Lung (tissue), 12 donors: Measurements from ENCODE around the gene BICC1. TPM values are rescaled to one million over a fixed set of nuclear protein-coding genes. Genes with fewer than 3 reads are reported as not detected.

ENCODE experiments used
- ATAC-seq: fragments of 200-7000 bp; cut with Tn5 transposase; one replicate; pipeline ENCODE4 v1.9.1; 2020; ENCODE audit warnings: moderate number of reproducible peaks; ENCODE audit not compliant: insufficient read depth, low FRiP score
- DNase-seq, 3 donors: peaks; one replicate each; pipeline ENCODE4 v3.0.0-alpha.2; 2013 to 2017
- H3K27ac ChIP-seq, 2 donors: one replicate each; pipeline ENCODE4 v1.5.1; 2013; ENCODE audit warnings: mild to moderate bottlenecking in 2 of 2, moderate library complexity in 2 of 2, control low read depth in 1 of 2, inconsistent platforms in 1 of 2, low read depth in 1 of 2, low read length in 1 of 2
- H3K27me3 ChIP-seq, 3 donors: one replicate each; pipeline ENCODE4 v1.5.1; 2013; ENCODE audit warnings: low read length in 2 of 3; ENCODE audit not compliant: control insufficient read depth in 3 of 3, insufficient read depth in 3 of 3
- H3K36me3 ChIP-seq, 4 donors: one replicate each; pipeline ENCODE4 v1.5.1; 2013; ENCODE audit warnings: low read length in 4 of 4, mild to moderate bottlenecking in 1 of 4, moderate library complexity in 1 of 4; ENCODE audit not compliant: control insufficient read depth in 4 of 4, insufficient read depth in 4 of 4
- H3K4me1 ChIP-seq, 5 donors: one replicate each; pipeline ENCODE4 v1.5.1; 2013; ENCODE audit warnings: low read length in 5 of 5, mild to moderate bottlenecking in 2 of 5, moderate library complexity in 1 of 5; ENCODE audit not compliant: control insufficient read depth in 5 of 5, insufficient read depth in 5 of 5
- H3K4me3 ChIP-seq: one replicate; pipeline ENCODE4 v1.5.1; 2013; ENCODE audit warnings: mild to moderate bottlenecking, control low read depth, moderate library complexity
- H3K9ac ChIP-seq, 2 donors: one replicate each; pipeline ENCODE4 v1.5.1; 2013; ENCODE audit warnings: low read length in 2 of 2, control low read depth in 1 of 2; ENCODE audit not compliant: insufficient read depth in 1 of 2
- H3K9me3 ChIP-seq, 4 donors: one replicate each; pipeline ENCODE4 v1.5.1; 2013; ENCODE audit warnings: low read length in 3 of 4, mild to moderate bottlenecking in 1 of 4, moderate library complexity in 1 of 4; ENCODE audit not compliant: control insufficient read depth in 4 of 4, insufficient read depth in 3 of 4
- WGBS, 2 donors: extraction: QIAGEN DNeasy Blood & Tissue Kit; methylation state at CpG; one replicate each; pipeline ENCODE4 v1.1.7; 2013; 5-methylcytosine and 5-hydroxymethylcytosine counted together
- polyA plus RNA-seq, 2 donors: library from polyadenylated mRNA; stranded (reverse); fragments of 200-250 nt; gene quantifications; one replicate each; pipeline ENCODE4 v1.2.1, GENCODE V29; 2013
- total RNA-seq, 2 donors: library from RNA; depleted of rRNA in 1 of 2; stranded (reverse); fragments of >200 nt in 1 of 2; gene quantifications; one replicate each; pipeline ENCODE4 v1.2.1, GENCODE V29; 2014 to 2021
- TF ChIP-seq, protein P1 (sequence below): IDR thresholded peaks from 2 replicates; pipeline ENCODE4 v1.5.1; 2012; ENCODE audit warnings: mild to moderate bottlenecking; ENCODE audit errors: control extremely low read depth, extremely low read depth
- donor health status: control.
- donor health status: control.
- donor health status: Bipolar disorder and iron deficiency.
- donor health status: healthy.
- donor health status: DM: yes; HTN: yes; CAD: no.

Gene BICC1
- total and polyA plus RNA-seq, 4 donors: 2.3 to 43.1 (median 5.9) TPM

DNA sequence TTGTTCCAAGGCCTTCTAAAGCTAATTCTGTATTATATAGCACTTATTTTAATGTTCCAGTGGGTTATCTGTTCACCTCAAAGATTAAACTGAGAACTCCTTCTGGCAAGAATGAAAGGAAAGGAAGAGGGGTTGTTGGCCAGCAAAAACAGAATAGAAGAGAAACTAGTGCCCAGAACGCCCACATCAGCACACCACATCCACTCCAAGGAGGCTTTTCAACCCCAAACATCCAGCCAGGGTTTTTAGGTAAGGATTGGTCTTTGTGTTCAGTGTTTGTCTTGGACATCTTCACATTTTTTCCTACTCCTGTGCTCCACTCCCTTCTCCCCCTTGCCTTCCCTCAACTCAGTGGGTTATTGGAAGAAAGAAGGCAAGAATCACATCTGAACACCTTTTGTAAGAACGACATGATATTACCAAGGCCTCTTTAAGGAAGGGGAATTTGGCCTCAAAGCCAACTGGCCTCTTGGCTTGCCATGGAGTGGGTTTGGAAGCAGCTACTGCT lies 55.8 kb downstream of the BICC1 start:
- no peaks in the 10 kb centered on the region for H3K27me3 ChIP-seq
- H3K27ac ChIP-seq: no peak overlapping the region
- ATAC-seq (no peak), DNase-seq (no peak)
- H3K36me3 ChIP-seq: peaks cover 0 to 3% (median 0%) of the 10 kb centered on the region in 4 donors
- H3K9ac ChIP-seq: no peak overlapping the region
- no peak overlapping the region for H3K4me3 ChIP-seq
- TF ChIP-seq, protein P1, sequence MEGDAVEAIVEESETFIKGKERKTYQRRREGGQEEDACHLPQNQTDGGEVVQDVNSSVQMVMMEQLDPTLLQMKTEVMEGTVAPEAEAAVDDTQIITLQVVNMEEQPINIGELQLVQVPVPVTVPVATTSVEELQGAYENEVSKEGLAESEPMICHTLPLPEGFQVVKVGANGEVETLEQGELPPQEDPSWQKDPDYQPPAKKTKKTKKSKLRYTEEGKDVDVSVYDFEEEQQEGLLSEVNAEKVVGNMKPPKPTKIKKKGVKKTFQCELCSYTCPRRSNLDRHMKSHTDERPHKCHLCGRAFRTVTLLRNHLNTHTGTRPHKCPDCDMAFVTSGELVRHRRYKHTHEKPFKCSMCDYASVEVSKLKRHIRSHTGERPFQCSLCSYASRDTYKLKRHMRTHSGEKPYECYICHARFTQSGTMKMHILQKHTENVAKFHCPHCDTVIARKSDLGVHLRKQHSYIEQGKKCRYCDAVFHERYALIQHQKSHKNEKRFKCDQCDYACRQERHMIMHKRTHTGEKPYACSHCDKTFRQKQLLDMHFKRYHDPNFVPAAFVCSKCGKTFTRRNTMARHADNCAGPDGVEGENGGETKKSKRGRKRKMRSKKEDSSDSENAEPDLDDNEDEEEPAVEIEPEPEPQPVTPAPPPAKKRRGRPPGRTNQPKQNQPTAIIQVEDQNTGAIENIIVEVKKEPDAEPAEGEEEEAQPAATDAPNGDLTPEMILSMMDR: no peak
- peaks cover 0 to 9% (median under 1%) of the 10 kb centered on the region in 4 donors for H3K9me3 ChIP-seq
- WGBS, 2 donors: 71 to 85% methylated on average over 2 of the region's 2 CpGs
- peaks cover 0 to 3% (median 0%) of the 10 kb centered on the region in 5 donors for H3K4me1 ChIP-seq

DNA sequence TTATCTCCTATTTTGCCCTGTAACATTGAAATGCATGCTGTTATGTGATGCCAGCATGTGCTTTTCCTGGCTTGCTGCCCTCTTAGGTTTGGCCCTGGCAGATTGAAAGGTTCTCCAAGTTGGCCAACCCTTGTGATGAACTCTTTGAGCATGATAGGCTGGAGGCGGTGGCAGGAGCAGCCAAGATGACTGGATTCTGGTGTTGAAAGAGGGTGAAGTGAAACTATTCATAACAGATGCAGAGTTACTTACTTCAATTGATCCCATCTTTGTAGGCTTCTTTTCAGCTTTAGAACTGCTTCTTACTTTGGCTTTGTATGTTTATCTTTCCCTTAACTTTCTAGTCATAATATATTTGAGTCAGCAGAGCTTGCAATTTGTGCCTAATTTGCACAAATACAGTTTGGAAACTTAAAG lies 57.6 kb downstream of the BICC1 start:
- Histone ChIP-seq H3K36me3 (peaks cover 0 to 3% (median 0%) of the 10 kb centered on the region in 4 donors), H3K9me3 (peaks cover 0 to 9% (median under 1%) of the 10 kb centered on the region in 4 donors), H3K27me3 (no peaks in the 10 kb centered on the region), H3K4me3 (no peak overlapping the region), H3K27ac (no peak overlapping the region), H3K4me1 (peaks cover 0 to 16% (median 0%) of the 10 kb centered on the region in 5 donors), H3K9ac (no peak overlapping the region)
- WGBS, 2 donors: 78 to 95% methylated on average over 1 of the region's 1 CpG
- DNase-seq (no peak), ATAC-seq (no peak)
- TF ChIP-seq, protein P1: no peak

DNA sequence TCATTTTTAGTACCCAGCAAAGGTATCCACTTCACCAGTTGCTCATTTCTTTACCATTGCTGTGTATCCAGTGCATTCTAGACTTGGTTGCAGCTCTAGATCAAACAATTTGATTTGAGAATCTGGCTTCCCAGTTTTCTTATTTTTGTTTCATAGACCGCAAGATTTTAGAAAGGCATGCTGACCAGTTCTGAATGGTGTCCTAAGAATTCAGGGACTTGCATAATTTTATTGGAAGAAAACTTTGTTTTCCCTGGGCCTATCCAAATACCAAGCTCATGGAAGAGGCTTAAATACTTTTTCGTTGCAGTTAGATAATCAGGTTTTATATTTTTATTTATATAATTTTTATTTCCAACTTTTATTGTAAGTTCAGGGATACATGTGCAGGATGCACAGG lies 58.3 kb downstream of the BICC1 start:
- DNase-seq (no peak), ATAC-seq (no peak)
- H3K27ac ChIP-seq: no peak overlapping the region
- H3K4me1 ChIP-seq: peaks cover 0 to 22% (median 0%) of the 10 kb centered on the region in 5 donors
- H3K4me3 ChIP-seq: no peak overlapping the region
- WGBS, 2 donors: 83 to 94% methylated on average over 2 of the region's 2 CpGs
- peaks cover 0 to 3% (median 0%) of the 10 kb centered on the region in 4 donors for H3K36me3 ChIP-seq
- no peak overlapping the region for H3K9ac ChIP-seq
- H3K9me3 ChIP-seq: peaks cover 0 to 9% (median under 1%) of the 10 kb centered on the region in 4 donors
- TF ChIP-seq, protein P1: no peak
- H3K27me3 ChIP-seq: no peaks in the 10 kb centered on the region

DNA sequence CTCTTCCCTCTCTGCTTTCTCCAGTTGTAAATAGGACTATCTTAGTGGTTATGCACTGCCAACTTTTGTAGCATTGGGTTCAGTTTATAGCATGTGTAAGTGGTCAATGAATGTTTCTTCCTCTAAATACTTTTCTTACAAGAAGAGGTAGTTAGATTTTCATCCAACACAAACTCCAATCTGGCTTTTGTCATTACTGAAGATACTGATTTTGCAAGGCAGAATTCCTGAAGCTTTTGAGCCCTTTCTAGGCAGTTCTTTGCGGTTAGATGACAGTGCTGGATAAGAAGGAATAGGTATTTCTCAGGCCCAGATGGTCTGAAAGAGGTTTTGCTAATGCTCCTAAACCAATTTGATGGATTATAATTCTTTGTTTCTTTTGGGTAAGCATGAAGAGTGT lies 60.5 kb downstream of the BICC1 start:
- Histone ChIP-seq H3K9me3 (peaks cover 0 to 9% (median under 1%) of the 10 kb centered on the region in 4 donors), H3K27ac (no peak overlapping the region), H3K4me3 (no peak overlapping the region), H3K27me3 (no peaks in the 10 kb centered on the region), H3K4me1 (peaks cover 0 to 44% (median 18%) of the 10 kb centered on the region in 5 donors), H3K36me3 (peaks cover 0 to 3% (median 0%) of the 10 kb centered on the region in 4 donors), H3K9ac (no peak overlapping the region)
- ATAC-seq (no peak), DNase-seq (no peak)
- WGBS, 2 donors: 99 to 100% methylated on average over 1 of the region's 1 CpG
- TF ChIP-seq, protein P1: no peak
